T-helper 1 cell (primary cell): Measurements from ENCODE around the gene STARD3.

Source experiments
- DNase-seq, 5 donors: peaks; one replicate each; pipeline ENCODE4 v3.0.0-alpha.2; 2012 to 2020

Gene STARD3

DNA sequence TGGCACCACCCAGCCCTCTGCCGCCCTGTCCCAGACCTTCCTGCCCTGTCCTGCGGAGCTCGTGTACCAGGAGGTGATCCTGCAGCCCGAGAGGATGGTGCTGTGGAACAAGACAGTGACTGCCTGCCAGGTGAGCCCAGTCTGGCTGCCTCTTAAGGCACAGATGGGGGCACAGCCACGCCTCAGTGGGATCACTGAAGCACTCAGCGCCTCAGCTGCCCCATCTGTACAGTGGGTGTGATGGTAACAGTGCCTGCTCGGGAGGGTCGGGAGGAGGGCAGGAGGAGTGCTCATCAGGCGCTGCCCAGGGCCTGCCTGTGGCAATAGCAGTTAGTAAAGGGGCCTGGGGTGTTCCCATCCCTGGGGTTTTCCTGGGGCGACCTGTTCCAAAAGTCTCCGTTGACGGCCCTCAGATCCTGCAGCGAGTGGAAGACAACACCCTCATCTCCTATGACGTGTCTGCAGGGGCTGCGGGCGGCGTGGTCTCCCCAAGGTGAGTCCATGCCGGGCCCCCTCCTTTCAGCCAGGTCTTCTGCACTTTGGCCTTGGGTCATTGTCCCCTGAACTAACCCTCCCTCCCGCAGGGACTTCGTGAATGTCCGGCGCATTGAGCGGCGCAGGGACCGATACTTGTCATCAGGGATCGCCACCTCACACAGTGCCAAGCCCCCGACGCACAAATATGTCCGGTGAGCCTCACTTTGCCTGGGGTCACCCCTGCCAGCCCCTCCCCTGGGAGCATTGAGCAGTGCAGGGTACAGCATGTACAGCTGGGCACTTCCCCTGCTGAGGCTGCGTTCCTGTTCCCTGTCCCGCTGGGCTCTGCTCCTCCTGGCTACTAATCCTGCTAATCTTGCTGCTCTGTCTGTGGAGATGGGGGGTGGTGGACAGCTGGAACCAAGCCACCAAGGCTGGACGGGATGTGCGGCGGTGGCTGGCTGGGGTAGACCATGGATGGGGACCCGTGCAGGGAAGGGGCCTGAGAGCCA, 23.7 kb downstream of the STARD3 start:
- DNase-seq, result no peak

DNA sequence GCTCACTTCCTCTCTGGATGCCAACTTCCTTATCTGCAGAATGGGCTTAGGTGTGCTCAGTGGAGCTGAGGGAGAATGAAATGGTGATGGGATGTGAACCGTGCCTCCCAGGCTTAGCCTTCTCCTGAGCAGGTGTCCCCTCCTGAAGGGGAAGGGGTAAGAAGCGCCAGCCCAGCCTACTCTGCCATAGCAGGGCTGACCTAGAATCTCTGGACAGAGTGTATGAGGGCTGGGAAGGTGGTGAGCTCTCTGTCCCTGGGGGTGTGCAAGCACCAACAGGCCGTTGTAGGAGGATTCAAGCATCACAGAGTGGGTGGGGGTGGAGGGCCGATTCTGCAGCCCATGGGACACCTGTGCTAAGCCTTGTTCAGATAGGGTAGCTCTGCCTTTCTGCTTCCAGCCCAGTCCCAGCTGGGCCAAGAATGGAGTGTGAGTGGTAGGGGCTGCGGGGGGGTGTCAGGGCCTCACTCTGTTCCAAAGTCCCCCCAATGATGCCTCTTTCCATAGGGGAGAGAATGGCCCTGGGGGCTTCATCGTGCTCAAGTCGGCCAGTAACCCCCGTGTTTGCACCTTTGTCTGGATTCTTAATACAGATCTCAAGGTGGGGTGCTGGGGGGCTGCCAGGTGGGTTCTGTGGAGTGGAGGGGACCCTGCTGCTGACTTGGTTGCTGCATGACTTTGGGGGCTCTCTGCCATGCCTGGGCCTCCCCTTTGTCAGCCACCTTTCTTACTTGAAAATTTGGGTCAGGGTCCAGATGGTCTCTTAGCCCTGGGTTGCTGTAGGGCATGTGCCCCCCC, 25.0 kb downstream of the STARD3 start:
- no peak for DNase-seq

DNA sequence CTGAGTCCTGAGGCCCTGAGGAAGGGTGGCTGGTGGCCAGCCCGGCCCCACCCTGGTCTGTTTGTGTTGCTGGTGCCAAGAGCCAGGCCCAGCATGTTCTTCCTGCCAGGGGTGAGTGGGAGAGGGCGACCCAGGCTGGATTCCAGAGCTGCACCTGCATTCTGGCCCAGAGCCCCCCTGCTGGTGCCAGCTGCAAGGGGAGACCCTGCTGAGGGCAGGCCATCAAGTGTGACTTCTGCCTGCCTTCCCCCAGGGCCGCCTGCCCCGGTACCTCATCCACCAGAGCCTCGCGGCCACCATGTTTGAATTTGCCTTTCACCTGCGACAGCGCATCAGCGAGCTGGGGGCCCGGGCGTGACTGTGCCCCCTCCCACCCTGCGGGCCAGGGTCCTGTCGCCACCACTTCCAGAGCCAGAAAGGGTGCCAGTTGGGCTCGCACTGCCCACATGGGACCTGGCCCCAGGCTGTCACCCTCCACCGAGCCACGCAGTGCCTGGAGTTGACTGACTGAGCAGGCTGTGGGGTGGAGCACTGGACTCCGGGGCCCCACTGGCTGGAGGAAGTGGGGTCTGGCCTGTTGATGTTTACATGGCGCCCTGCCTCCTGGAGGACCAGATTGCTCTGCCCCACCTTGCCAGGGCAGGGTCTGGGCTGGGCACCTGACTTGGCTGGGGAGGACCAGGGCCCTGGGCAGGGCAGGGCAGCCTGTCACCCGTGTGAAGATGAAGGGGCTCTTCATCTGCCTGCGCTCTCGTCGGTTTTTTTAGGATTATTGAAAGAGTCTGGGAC, 25.8 kb downstream of the STARD3 start:
- no peak for DNase-seq

DNA sequence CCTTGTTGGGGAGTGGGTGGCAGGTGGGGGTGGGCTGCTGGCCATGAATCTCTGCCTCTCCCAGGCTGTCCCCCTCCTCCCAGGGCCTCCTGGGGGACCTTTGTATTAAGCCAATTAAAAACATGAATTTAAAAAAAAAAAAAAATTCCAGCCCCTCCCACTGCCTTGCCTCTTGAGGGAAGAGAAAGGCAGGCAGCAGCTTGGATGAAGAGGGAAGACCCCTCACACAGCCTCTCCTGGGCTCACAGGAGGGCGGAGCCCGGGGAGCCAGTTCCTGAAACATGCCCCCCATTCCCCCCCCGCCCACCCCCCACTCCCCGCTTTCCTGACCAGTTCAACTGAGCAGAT, 26.4 kb downstream of the STARD3 start:
- DNase-seq, result no peak

DNA sequence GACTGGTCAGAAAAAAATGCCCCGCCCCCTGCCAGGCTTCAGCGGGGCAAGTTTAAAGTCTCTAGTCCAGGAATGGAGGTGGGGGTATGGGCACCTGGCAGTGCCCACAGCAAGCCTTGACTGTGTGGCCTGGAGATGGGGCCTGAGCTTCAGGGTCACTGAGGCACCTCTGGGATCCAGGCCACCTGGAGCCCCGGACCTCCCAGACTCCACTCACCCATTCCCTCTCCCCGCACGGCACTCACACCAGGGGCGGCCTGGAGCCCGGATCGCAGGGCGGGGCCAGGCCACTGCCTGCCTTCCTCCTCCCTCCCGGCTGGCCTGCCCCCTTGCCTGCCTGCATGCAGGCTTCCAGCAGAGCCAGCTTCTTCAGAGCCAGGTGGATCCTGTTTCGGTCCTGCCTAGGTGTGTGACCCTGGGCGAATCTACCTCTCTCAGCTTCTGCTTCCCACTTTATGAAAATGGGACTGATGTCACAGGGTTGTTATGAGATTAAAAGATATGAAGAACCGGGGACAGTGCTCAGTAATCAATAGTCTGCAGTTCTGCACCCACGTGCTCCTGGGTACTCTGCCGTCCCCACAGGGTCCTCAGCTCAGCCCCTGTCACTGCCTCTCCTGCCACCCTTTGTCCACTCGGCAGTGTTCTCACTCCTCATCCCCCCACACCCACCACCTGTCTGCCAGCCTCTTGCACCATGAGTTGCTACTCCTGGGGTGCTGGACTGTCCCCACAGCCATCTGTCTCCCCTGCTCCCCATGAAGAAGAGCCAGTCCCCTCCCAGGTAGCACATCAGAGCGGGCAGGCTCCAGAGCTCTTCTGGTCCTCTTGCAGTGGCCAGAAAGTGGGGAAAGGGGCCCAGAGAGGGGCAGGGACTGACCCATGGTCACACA, 27.0 kb downstream of the STARD3 start:
- no peak for DNase-seq

DNA sequence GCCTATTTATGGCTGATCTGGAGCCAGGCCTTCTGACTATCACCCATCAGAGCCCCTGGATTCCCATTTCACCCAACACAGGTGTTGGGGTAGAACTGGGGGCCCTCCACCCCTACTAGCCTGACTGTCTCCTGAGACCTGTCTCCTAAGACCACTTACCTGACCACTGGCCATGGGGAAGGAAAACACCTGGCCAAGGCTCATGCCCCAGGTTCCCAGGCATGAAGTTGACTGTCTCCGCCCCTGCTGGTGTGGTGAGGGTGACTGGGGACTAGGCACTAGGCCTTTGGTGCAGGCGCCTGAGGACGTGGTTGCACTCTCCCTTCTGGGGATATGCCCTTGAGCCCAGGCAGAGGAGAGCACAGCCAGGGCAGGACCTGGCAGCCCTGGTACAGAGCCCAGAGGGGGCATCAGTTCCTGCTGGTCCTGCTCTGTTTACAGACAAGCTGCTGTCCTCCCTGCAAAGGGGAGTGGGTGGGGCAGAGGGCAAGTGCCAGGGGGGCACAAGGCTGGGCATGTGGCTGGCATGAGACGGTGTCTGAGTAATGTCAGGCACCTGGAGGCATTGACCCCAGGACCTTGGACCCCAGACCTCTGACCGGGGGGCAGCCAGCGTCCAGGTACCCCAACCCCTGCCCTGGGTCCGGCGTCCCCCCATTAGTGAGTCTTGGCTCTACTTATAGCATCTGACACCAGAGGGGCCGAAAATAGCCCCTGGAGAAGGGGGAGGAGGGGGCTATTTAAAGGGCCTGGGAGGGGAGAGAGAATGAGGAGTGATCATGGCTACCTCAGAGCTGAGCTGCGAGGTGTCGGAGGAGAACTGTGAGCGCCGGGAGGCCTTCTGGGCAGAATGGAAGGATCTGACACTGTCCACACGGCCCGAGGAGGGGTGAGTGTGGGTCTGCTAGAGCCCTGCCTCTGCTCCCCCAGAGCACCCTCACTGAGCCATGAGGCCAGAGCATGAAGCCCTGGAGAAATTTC, 27.9 kb downstream of the STARD3 start, which contains the start of gene TCAP:
Gene TCAP (plus strand): TSS at position 769 of the 981 bp plus-strand sequence. CDS start 11 bp downstream, at position 780.
- DNase-seq, result no peak

GRCh38 chr17:39665642-39666224, 28.8 kb downstream of the STARD3 start:
- DNase-seq, result no peak

DNA sequence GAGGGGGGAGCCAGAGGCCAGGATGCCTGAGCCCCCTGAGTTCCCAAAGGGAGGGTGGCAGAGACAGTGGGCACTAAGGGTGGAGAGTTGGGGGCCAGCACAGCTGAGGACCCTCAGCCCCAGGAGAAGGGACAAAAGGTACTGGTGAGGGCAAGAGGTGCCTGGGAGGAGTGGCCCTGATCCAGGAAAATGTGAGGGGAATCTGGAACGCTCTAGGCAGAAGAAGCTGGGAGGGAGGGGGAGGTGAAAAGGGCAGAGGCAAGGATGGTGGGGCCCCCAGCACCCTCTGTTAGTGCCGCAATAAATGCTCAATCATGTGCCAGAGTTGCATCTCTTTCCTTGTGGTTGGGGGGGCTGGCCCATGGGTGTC, 29.3 kb downstream of the STARD3 start:
- no peak for DNase-seq

DNA sequence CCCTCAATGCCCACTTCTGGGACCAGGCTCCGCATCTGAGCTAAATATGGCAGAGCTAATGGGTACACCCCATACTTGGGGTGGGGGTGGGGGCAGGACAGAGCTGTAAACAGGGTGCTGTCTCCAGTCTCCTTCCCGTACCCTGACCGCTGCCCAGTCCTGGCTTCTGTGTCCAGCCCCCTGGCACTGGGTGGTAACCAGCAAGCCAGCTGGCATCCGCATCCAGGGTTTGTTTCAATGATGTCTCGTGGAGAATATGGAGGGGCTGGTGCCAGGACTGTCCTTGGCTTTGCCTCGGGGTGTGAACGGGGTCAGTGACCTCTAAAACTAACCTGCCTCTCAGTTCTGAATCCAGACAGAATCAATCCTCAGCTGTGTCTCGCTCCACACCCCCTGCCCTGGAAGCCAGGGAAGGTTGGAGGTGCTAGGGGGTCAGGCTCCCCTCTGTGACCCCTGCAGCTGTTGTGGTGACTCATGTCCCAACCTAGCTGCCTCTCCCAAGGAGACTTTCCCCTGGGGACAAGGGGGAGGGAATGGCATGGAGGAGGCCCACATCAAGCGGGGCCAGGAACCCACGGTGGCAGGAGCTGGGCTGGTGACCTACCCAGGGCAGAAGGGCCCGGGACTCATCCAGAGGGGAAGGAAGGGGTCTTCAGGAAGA, 29.8 kb downstream of the STARD3 start:
- DNase-seq, result no peak

GRCh38 chr17:39667262-39667944, 30.5 kb downstream of the STARD3 start:
- DNase-seq, result no peak

- peak in 4 of 5 donors; percentile 46 to 66 (median 59) for DNase-seq
Observed at GRCh38 chr17:39667945-39668924, 31.3 kb downstream of the STARD3 start, which contains the start of gene PNMT. TSS of gene PNMT (plus strand) at chr17:39668453. CDS start at chr17:39668476, 23 bp downstream.

GRCh38 chr17:39669897-39670735, 33.2 kb downstream of the STARD3 start:
- no peak for DNase-seq

GRCh38 chr17:39670746-39671145, 33.8 kb downstream of the STARD3 start:
- no peak for DNase-seq

DNA sequence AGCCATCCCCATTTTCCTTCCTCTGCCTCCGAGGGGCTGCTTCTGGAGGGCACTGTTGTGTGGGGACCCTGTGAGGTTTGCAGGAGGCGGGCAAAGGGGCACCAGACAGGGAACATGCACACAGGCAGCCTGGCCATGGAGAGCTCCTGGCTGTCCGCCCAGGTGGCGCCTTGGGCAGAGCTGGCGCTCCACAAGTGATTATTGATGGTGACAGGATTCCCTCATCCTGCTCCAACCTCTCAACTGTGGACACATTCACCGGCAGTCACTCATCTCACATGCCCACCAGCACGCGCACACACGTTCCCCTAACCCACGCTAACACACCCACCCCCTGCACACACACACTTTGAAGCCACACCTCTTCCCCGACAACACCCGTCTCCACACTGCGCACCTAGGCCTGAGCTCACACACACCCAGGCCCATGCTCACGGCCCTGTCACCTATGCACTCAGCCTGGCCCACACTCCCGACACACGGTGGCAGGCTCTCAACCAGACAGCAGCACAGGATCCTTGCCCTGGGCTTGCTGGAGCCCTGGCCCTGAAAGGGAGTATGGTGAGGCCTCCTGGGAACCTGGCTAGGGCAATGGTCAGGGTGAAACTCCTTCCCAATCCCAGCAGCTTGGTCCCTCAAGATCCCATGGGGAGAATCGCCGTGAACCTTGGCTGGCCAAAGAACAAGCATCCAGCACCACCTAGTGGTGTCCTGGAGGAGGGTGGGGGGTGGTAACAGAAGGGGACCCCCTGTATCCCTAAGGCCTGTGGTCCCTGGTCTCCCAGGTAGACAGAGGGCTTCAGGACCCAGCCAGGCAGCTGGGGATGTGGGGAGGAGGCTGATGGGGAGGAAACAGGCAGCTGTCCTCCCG, 34.9 kb downstream of the STARD3 start:
- DNase-seq, result no peak

GRCh38 chr17:39672522-39673334, 35.8 kb downstream of the STARD3 start:
- no peak for DNase-seq
